CD14-positive monocyte (primary cell): ENCODE results near the gene NHS. TPM values are rescaled to one million over a fixed set of nuclear protein-coding genes. Genes with fewer than 3 reads are reported as not detected.

ENCODE experiments used
- DNase-seq, 3 donors: peaks; one replicate each; pipeline ENCODE4 v3.0.0-alpha.2; 2011 to 2022
- H2AFZ ChIP-seq: 2 replicates; pipeline ENCODE4 v1.6.0; 2012; ENCODE audit warnings: mild to moderate bottlenecking, low read depth, low read length, inconsistent platforms; ENCODE audit not compliant: insufficient read depth, poor library complexity, severe bottlenecking
- H3K27ac ChIP-seq, 2 donors: 1 replicate in 1 of 2; 2 replicates in 1 of 2; pipeline ENCODE4 v1.5.1; 2012 to 2013; ENCODE audit warnings: low read length in 2 of 2, control low read depth in 1 of 2, inconsistent platforms in 1 of 2, low read depth in 1 of 2, mild to moderate bottlenecking in 1 of 2
- H3K27me3 ChIP-seq, 2 donors: one replicate each; pipeline versions ENCODE4 v1.6.0 to v1.6.1; 2011 to 2013; ENCODE audit warnings: low read length in 2 of 2; ENCODE audit not compliant: control insufficient read depth in 2 of 2, insufficient read depth in 2 of 2
- H3K36me3 ChIP-seq, 2 donors: replicated peaks in 1 of 2; 1 replicate in 1 of 2; 2 replicates in 1 of 2; pipeline versions ENCODE4 v1.5.1 to v1.6.1; 2012 to 2013; ENCODE audit warnings: low read length in 2 of 2, control low read depth in 1 of 2, inconsistent platforms in 1 of 2, mild to moderate bottlenecking in 1 of 2; ENCODE audit not compliant: insufficient read depth in 2 of 2, control insufficient read depth in 1 of 2
- H3K4me1 ChIP-seq, 2 donors: 1 replicate in 1 of 2; 2 replicates in 1 of 2; pipeline versions ENCODE4 v1.5.1 to v1.6.1; 2012 to 2013; ENCODE audit warnings: low read length in 2 of 2, control low read depth in 1 of 2, inconsistent platforms in 1 of 2, mild to moderate bottlenecking in 1 of 2, moderate library complexity in 1 of 2; ENCODE audit not compliant: insufficient read depth in 2 of 2, control insufficient read depth in 1 of 2
- H3K4me2 ChIP-seq: replicated peaks from 2 replicates; pipeline ENCODE3; 2012; ENCODE audit warnings: low read length, moderate library complexity, mild to moderate bottlenecking; ENCODE audit not compliant: poor library complexity, severe bottlenecking; ENCODE audit errors: extremely low read depth
- H3K4me3 ChIP-seq, 3 experiments: fragments of 200-600 bp in 1 of 3; sonication (generic) in 1 of 3; replicated peaks in 1 of 3; 1 replicate in 2 of 3; 2 replicates in 1 of 3; pipeline ENCODE4 v1.5.1; 2011 to 2013; ENCODE audit warnings: low read length in 3 of 3, mild to moderate bottlenecking in 3 of 3, control low read depth in 2 of 3, low read depth in 2 of 3, inconsistent platforms in 1 of 3, moderate library complexity in 1 of 3
- H3K79me2 ChIP-seq: 2 replicates; pipeline ENCODE4 v1.6.0; 2012; ENCODE audit warnings: mild to moderate bottlenecking, control low read depth, inconsistent platforms, low read length, moderate library complexity; ENCODE audit not compliant: insufficient read depth
- H3K9ac ChIP-seq: 2 replicates; pipeline ENCODE4 v1.6.0; 2017; ENCODE audit warnings: low read length, mild to moderate bottlenecking; ENCODE audit not compliant: insufficient read depth, poor library complexity, severe bottlenecking
- H3K9me3 ChIP-seq, 2 donors: replicated peaks in 1 of 2; 1 replicate in 1 of 2; 2 replicates in 1 of 2; pipeline versions ENCODE4 v1.5.1 to v1.6.1; 2012 to 2013; ENCODE audit warnings: low read length in 2 of 2, control low read depth in 1 of 2; ENCODE audit not compliant: control insufficient read depth in 1 of 2, insufficient read depth in 1 of 2
- H4K20me1 ChIP-seq: 2 replicates; pipeline ENCODE4 v1.6.0; 2012; ENCODE audit warnings: mild to moderate bottlenecking, low read length, control low read depth, moderate library complexity; ENCODE audit not compliant: insufficient read depth
- H3K27ac Mint-ChIP-seq, 7 donors: one replicate each; pipeline ENCODE4 v1.8.0; 2020; ENCODE audit warnings: mild to moderate bottlenecking in 7 of 7, mixed read lengths in 7 of 7, moderate library complexity in 6 of 7, inconsistent platforms in 2 of 7
- H3K27me3 Mint-ChIP-seq, 3 donors: one replicate each; pipeline ENCODE4 v1.8.0; 2021 to 2022; ENCODE audit warnings: low read depth in 3 of 3, mild to moderate bottlenecking in 3 of 3, mixed read lengths in 3 of 3, moderate library complexity in 3 of 3, inconsistent platforms in 1 of 3
- H3K36me3 Mint-ChIP-seq, 2 donors: one replicate each; pipeline ENCODE4 v1.8.0; 2020; ENCODE audit warnings: mixed read lengths in 2 of 2, inconsistent platforms in 1 of 2, mild to moderate bottlenecking in 1 of 2
- H3K4me1 Mint-ChIP-seq: one replicate; pipeline ENCODE4 v1.8.0; 2020; ENCODE audit warnings: mild to moderate bottlenecking, mixed read lengths
- H3K4me3 Mint-ChIP-seq, 2 donors: one replicate each; pipeline ENCODE4 v1.8.0; 2020; ENCODE audit warnings: mild to moderate bottlenecking in 2 of 2, mixed read lengths in 2 of 2, moderate library complexity in 1 of 2
- H3K9me3 Mint-ChIP-seq, 7 donors: one replicate each; pipeline ENCODE4 v1.8.0; 2020 to 2022; ENCODE audit warnings: mixed read lengths in 7 of 7, mild to moderate bottlenecking in 6 of 7, moderate library complexity in 6 of 7, inconsistent platforms in 2 of 7
- CTCF ChIP-seq: fragments of 200-600 bp; IDR thresholded peaks from one replicate; pipeline ENCODE4 v1.8.0; 2022; ENCODE audit warnings: antibody characterized with exemption, mild to moderate bottlenecking
- WGBS: methylation state at CpG from one replicate; pipeline ENCODE4 v1.1.5; 2013; ENCODE audit warnings: missing lambda C conversion rate; ENCODE audit not compliant: insufficient coverage; 5-methylcytosine and 5-hydroxymethylcytosine counted together
- intact Hi-C, 2 donors: fragments of 100-400 bp; cut with micrococcal nuclease; formaldehyde crosslinking; loops; one replicate each; pipeline versions ENCODE4 v1.15.0 to v1.15.1; 2023
- polyA plus RNA-seq, 3 donors: library from polyadenylated mRNA; depleted of rRNA in 1 of 3; unstranded in 2 of 3; stranded (reverse) in 1 of 3; fragments of 300-500 nt in 2 of 3; fragments of >200 nt in 1 of 3; fragmentation: Illumina TruSeq in 2 of 3; gene quantifications; 1 replicate in 2 of 3; 2 replicates in 1 of 3; pipeline ENCODE4 v1.2.3, GENCODE V29; 2012 to 2021

Gene NHS
- polyA plus RNA-seq, 3 donors: 0.86 to 1.8 (median 1.3) TPM

- H3K9ac ChIP-seq: no peak overlapping the region
- H3K4me3 Mint-ChIP-seq: no peak overlapping the region
- no peaks in the 10 kb centered on the region for H3K36me3 ChIP-seq
- intact Hi-C loops: loop anchor here (10.0 kb wide), 1 partner anchor 452 kb away; no protein-coding TSS in a partner anchor
- peaks cover 0 to 4% (median 2%) of the 10 kb centered on the region in 3 donors for H3K27me3 Mint-ChIP-seq
- H3K4me1 Mint-ChIP-seq: no peaks in the 10 kb centered on the region
- no peak for TF ChIP-seq CTCF
- no peaks in the 10 kb centered on the region for H3K36me3 Mint-ChIP-seq
- no peaks in the 10 kb centered on the region for H3K9me3 ChIP-seq
- no peaks in the 10 kb centered on the region for H3K79me2 ChIP-seq
- no peak overlapping the region for H3K27ac Mint-ChIP-seq
- no peaks in the 10 kb centered on the region for H3K4me1 ChIP-seq
- H3K27ac ChIP-seq: no peak overlapping the region
- no CpG with 5 or more reads among the region's 1 CpG for WGBS
- no peak for DNase-seq
- H3K4me3 ChIP-seq: no peak overlapping the region
- H3K27me3 ChIP-seq: peaks cover 0 to 2% of the 10 kb centered on the region in 2 donors
- H2AFZ ChIP-seq: no peak overlapping the region
- H4K20me1 ChIP-seq: no peaks in the 10 kb centered on the region
- H3K4me2 ChIP-seq: no peak overlapping the region
- no peaks in the 10 kb centered on the region for H3K9me3 Mint-ChIP-seq
Measured at GRCh38 chrX:17697191-17697590, 322.2 kb downstream of the NHS start.

DNA sequence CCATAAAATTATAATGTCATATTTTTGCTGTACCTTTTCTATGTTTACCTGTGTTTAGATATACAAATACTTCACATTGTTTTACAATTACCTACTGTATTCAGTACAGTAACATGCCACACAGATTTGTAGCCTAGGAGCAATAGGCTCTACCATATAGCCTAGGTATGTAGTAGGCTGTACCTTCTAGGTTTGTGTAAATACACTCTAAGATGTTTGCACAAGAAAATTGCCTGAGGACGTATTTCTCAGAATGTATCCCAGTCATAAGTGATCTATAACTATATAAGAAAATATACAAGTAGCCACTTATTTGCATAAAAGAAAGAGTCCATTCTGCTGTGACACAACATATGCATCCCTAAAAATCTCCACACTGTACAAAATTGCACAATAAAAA, 326.0 kb downstream of the NHS start:
- TF ChIP-seq CTCF: no peak
- Mint-ChIP-seq H3K4me3 (no peak overlapping the region), H3K27ac (no peak overlapping the region), H3K9me3 (no peaks in the 10 kb centered on the region), H3K36me3 (no peaks in the 10 kb centered on the region), H3K4me1 (peaks cover under 1% of the 10 kb centered on the region), H3K27me3 (peaks cover 0 to 7% (median 2%) of the 10 kb centered on the region in 3 donors)
- WGBS: no CpG with 5 or more reads among the region's 1 CpG
- Histone ChIP-seq H3K4me3 (no peak overlapping the region), H3K9me3 (no peaks in the 10 kb centered on the region), H3K79me2 (no peaks in the 10 kb centered on the region), H3K27ac (no peak overlapping the region), H3K36me3 (no peaks in the 10 kb centered on the region), H2AFZ (no peak overlapping the region), H3K4me1 (no peaks in the 10 kb centered on the region), H4K20me1 (no peaks in the 10 kb centered on the region), H3K9ac (no peak overlapping the region), H3K4me2 (no peak overlapping the region), H3K27me3 (peaks cover 0 to 2% of the 10 kb centered on the region in 2 donors)
- DNase-seq: no peak
- intact Hi-C loops: no loop called here
